ENCODE results near the gene MDFI. TPM values are rescaled to one million over a fixed set of nuclear protein-coding genes. Genes with fewer than 3 reads are reported as not detected.
A peak's percentile ranks its signal among the peaks of the same experiment; 100 is the strongest.

MDFI gene
- total and polyA plus RNA-seq, 7 donors = 0.53 to 3.0 (median 0.93) TPM

- intact Hi-C loops (cut with DNase I) = loop anchor here (5.0 to 10.0 kb wide), 3 partner anchors 220 to 317 kb away; no protein-coding TSS in a partner anchor
- no peak for ATAC-seq
Measured at GRCh38 chr6:41684311-41685180, 46.3 kb downstream of the MDFI start.

GRCh38 chr6:41685641-41686380 is 47.5 kb downstream of the MDFI start:
- no peak for ATAC-seq
- H3K4me1 ChIP-seq = peaks cover 39% of the 10 kb centered on the region
- no peak overlapping the region for H3K4me3 ChIP-seq
- DNase-seq = no peak
- no peak for TF ChIP-seq CTCF (IDR thresholded peaks at IDR 0.05)
- no peak overlapping the region for H3K27ac ChIP-seq
- intact Hi-C loops (cut with DNase I) = loop anchor here in 1 of 2 donors (10.0 kb wide), 1 partner anchor 221 kb away; no protein-coding TSS in a partner anchor
- H3K27me3 ChIP-seq (ENCODE audit: insufficient read depth in 3 of 3, low read length in 2 of 3) = no peaks in the 10 kb centered on the region
- no peaks in the 10 kb centered on the region for H3K9me3 ChIP-seq
- H3K36me3 ChIP-seq (ENCODE audit: insufficient read depth in 1 of 2, low read depth in 1 of 2) = peaks cover 0 to 64% of the 10 kb centered on the region in 2 donors
- WGBS, 3 donors = 87 to 94% (median 89%) methylated on average over 7 of the region's 7 CpGs

More at GRCh38 chr6:41684311-41685180, 46.3 kb downstream of the MDFI start:
- DNase-seq = no peak
- TF ChIP-seq CTCF (IDR thresholded peaks at IDR 0.05) = no peak
- Histone ChIP-seq H3K27ac (no peak overlapping the region), H3K36me3 (ENCODE audit: insufficient read depth in 1 of 2, low read depth in 1 of 2) (peaks cover 0 to 52% of the 10 kb centered on the region in 2 donors), H3K9me3 (no peaks in the 10 kb centered on the region), H3K27me3 (ENCODE audit: insufficient read depth in 3 of 3, low read length in 2 of 3) (no peaks in the 10 kb centered on the region), H3K4me1 (peaks cover 29% of the 10 kb centered on the region), H3K4me3 (no peak overlapping the region)
- 80 to 85% (median 83%) methylated on average over 23 to 25 of the region's 25 CpGs for WGBS, 3 donors

- Histone ChIP-seq H3K4me1 (peaks cover 31% of the 10 kb centered on the region), H3K4me3 (no peak overlapping the region), H3K27me3 (ENCODE audit: insufficient read depth in 3 of 3, low read length in 2 of 3) (no peaks in the 10 kb centered on the region), H3K27ac (no peak overlapping the region), H3K9me3 (no peaks in the 10 kb centered on the region), H3K36me3 (ENCODE audit: insufficient read depth in 1 of 2, low read depth in 1 of 2) (peaks cover 0 to 68% of the 10 kb centered on the region in 2 donors)
- DNase-seq = no peak
- no peak for ATAC-seq
- intact Hi-C loops (cut with DNase I) = loop anchor here in 1 of 2 donors (10.0 kb wide), 1 partner anchor 223 kb away; no protein-coding TSS in a partner anchor
- 78 to 93% (median 84%) methylated on average over 9 of the region's 9 CpGs for WGBS, 3 donors
- no peak for TF ChIP-seq CTCF (IDR thresholded peaks at IDR 0.05)
Measured at GRCh38 chr6:41687501-41688175, 49.4 kb downstream of the MDFI start.

GRCh38 chr6:41688256-41688965 is 50.1 kb downstream of the MDFI start:
- H3K9me3 ChIP-seq = no peaks in the 10 kb centered on the region
- TF ChIP-seq CTCF (IDR thresholded peaks at IDR 0.05) = no peak
- ATAC-seq = no peak
- H3K27ac ChIP-seq = peak overlapping the region; percentile 55
- H3K36me3 ChIP-seq (ENCODE audit: insufficient read depth in 1 of 2, low read depth in 1 of 2) = peaks cover 0 to 68% of the 10 kb centered on the region in 2 donors
- no peaks in the 10 kb centered on the region for H3K27me3 ChIP-seq (ENCODE audit: insufficient read depth in 3 of 3, low read length in 2 of 3)
- WGBS, 3 donors = 69 to 77% (median 74%) methylated on average over 5 of the region's 5 CpGs
- intact Hi-C loops (cut with DNase I) = loop anchor here in 1 of 2 donors (10.0 kb wide), 1 partner anchor 224 kb away; no protein-coding TSS in a partner anchor
- no peak overlapping the region for H3K4me3 ChIP-seq
- H3K4me1 ChIP-seq = peaks cover 25% of the 10 kb centered on the region
- no peak for DNase-seq
